Colonic mucosa (tissue), 4 donors: ENCODE measurements around the gene PPP6R2. TPM values are rescaled to one million over a fixed set of nuclear protein-coding genes. Genes with fewer than 3 reads are reported as not detected.
"Not testable (repeated sequence)": the region's sequence is repeated elsewhere in the genome, so short reads cannot be mapped to it uniquely, and the experiment has no call there.

ENCODE experiments used
- DNase-seq: peaks from one replicate; pipeline ENCODE4 v3.0.0-alpha.2; 2020
- H3K27ac ChIP-seq: fragments of 200-600 bp; one replicate; pipeline ENCODE4 v1.8.0; 2021
- H3K27me3 ChIP-seq: fragments of 200-600 bp; one replicate; pipeline ENCODE4 v1.8.0; 2021
- H3K36me3 ChIP-seq: fragments of 200-600 bp; one replicate; pipeline ENCODE4 v1.8.0; 2021
- H3K4me1 ChIP-seq: fragments of 200-600 bp; one replicate; pipeline ENCODE4 v1.8.0; 2021; ENCODE audit warnings: mild to moderate bottlenecking
- H3K4me3 ChIP-seq: fragments of 200-600 bp; one replicate; pipeline ENCODE4 v1.8.0; 2021
- H3K9ac ChIP-seq, 2 donors: one replicate each; pipeline ENCODE4 v1.7.0; 2013; ENCODE audit warnings: control low read depth in 2 of 2, low read depth in 2 of 2, low read length in 2 of 2
- H3K9me3 ChIP-seq: fragments of 200-600 bp; one replicate; pipeline ENCODE4 v1.8.0; 2021
- CTCF ChIP-seq: fragments of 200-600 bp; IDR thresholded peaks from one replicate; pipeline ENCODE4 v1.8.0; 2022; ENCODE audit warnings: antibody characterized with exemption, mild to moderate bottlenecking
- intact Hi-C: fragments of 100-400 bp; cut with DNase I; formaldehyde crosslinking; loops from one replicate; pipeline ENCODE4 v1.14.1; 2022
- total RNA-seq, 2 donors: library from RNA; stranded (reverse); fragmentation: NEBNext Ultra II Directional in 1 of 2; extraction: Animal tissue kit (Norgen Biotek cat#: 25700) in 1 of 2; gene quantifications; one replicate each; pipeline ENCODE4 v1.2.1, GENCODE V29; 2021
- donor health status: healthy.
- donor health status: DM: no; HTN: no; CAD: no.
- donor health status: DM: no; HTN: no; CAD: no.

Gene PPP6R2
- total RNA-seq, 2 donors from 2014 or later, result 34.1 to 55.9 TPM

- Histone ChIP-seq H3K9me3 (no peaks in the 10 kb centered on the region), H3K9ac (no peak overlapping the region), H3K27me3 (no peaks in the 10 kb centered on the region), H3K4me1 (no peaks in the 10 kb centered on the region), H3K27ac (no peak overlapping the region), H3K4me3 (no peak overlapping the region), H3K36me3 (peaks cover 13% of the 10 kb centered on the region)
- no peak for TF ChIP-seq CTCF
- intact Hi-C loops, result no loop called here
- no peak for DNase-seq
Observed at GRCh38 chr22:50422046-50422445, 78.9 kb downstream of the PPP6R2 start.

GRCh38 chr22:50422961-50423815 lies 80.1 kb downstream of the PPP6R2 start:
- no peak overlapping the region for H3K9ac ChIP-seq
- no peak for DNase-seq
- no peaks in the 10 kb centered on the region for H3K9me3 ChIP-seq
- no peak overlapping the region for H3K4me3 ChIP-seq
- TF ChIP-seq CTCF, result no peak
- no peaks in the 10 kb centered on the region for H3K4me1 ChIP-seq
- H3K27me3 ChIP-seq, result no peaks in the 10 kb centered on the region
- H3K27ac ChIP-seq, result no peak overlapping the region
- intact Hi-C loops, result no loop called here
- peaks cover 12% of the 10 kb centered on the region for H3K36me3 ChIP-seq

GRCh38 chr22:50423956-50424355 lies 80.8 kb downstream of the PPP6R2 start:
- no peaks in the 10 kb centered on the region for H3K9me3 ChIP-seq
- no peak overlapping the region for H3K4me3 ChIP-seq
- no peaks in the 10 kb centered on the region for H3K27me3 ChIP-seq
- peaks cover 14% of the 10 kb centered on the region for H3K36me3 ChIP-seq
- H3K4me1 ChIP-seq, result no peaks in the 10 kb centered on the region
- no peak overlapping the region for H3K9ac ChIP-seq
- H3K27ac ChIP-seq, result no peak overlapping the region
- TF ChIP-seq CTCF, result no peak
- DNase-seq, result no peak
- intact Hi-C loops, result no loop called here

GRCh38 chr22:50425179-50425916 lies 82.2 kb downstream of the PPP6R2 start:
- no peak for TF ChIP-seq CTCF
- Histone ChIP-seq H3K27ac (no peak overlapping the region), H3K4me3 (no peak overlapping the region), H3K27me3 (no peaks in the 10 kb centered on the region), H3K9me3 (no peaks in the 10 kb centered on the region), H3K36me3 (peaks cover 13% of the 10 kb centered on the region), H3K4me1 (no peaks in the 10 kb centered on the region), H3K9ac (no peak overlapping the region)
- DNase-seq, result no peak
- intact Hi-C loops, result no loop called here

- intact Hi-C loops, result no loop called here
- no peak overlapping the region for H3K4me3 ChIP-seq
- no peak for TF ChIP-seq CTCF
- DNase-seq, result no peak
- no peak overlapping the region for H3K9ac ChIP-seq
- no peak overlapping the region for H3K27ac ChIP-seq
- H3K4me1 ChIP-seq, result no peaks in the 10 kb centered on the region
- peaks cover 22% of the 10 kb centered on the region for H3K36me3 ChIP-seq
- no peaks in the 10 kb centered on the region for H3K27me3 ChIP-seq
- H3K9me3 ChIP-seq, result no peaks in the 10 kb centered on the region
Observed at GRCh38 chr22:50432131-50432876, 89.2 kb downstream of the PPP6R2 start.

GRCh38 chr22:50432877-50433510 lies 89.9 kb downstream of the PPP6R2 start:
- H3K27me3 ChIP-seq, intact Hi-C loops, H3K9ac ChIP-seq, H3K4me3 ChIP-seq, DNase-seq, H3K9me3 ChIP-seq, H3K27ac ChIP-seq, H3K4me1 ChIP-seq: not testable (repeated sequence)
- peaks cover 19% of the 10 kb centered on the region for H3K36me3 ChIP-seq
